GM19324 (cell line): ENCODE results near the gene ETHE1.
A peak's percentile ranks its signal among the peaks of the same experiment; 100 is the strongest.
"Not testable (repeated sequence)": the region's sequence is repeated elsewhere in the genome, so short reads cannot be mapped to it uniquely, and the experiment has no call there.

Source experiments
- ATAC-seq: cut with Tn5 transposase; IDR thresholded peaks from one replicate; pipeline ENCODE4 v1.9.1; 2021; ENCODE audit warnings: mild to moderate bottlenecking, moderate library complexity; ENCODE audit not compliant: unreplicated experiment, low FRiP score

ETHE1 gene

DNA sequence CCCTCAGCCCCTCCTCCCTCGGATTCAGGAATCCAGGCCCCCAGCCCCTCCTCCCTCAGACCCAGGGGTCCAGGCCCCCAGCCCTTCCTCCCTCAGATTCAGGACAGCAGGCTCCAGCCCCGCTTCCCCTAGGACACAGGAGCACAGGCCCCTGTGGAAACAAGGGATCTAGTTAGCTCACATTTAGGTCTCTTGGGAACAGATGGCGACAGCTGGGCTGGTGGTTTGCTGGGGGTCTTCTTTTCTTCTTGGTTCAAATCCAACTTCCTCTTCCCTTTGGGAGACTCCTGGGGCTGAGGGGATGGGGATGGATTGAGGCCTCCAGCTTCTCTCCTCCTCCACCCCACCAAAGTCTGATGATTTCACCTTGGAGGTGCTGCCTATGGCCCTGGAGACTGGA, 25.6 kb upstream of the ETHE1 start:
- no peak for ATAC-seq

DNA sequence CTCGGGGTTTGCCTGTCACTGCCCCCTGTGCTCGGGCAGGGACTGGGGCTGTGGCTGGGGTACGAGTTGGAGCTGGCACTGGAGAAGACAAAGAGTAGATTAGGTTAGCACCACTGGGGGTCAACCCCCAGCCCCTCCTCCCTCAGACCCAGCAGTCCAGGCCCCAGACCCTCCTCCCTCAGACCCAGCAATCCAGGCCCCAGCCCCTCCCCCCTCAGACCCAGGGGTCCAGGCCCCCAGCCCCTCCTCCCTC, 25.1 kb upstream of the ETHE1 start:
- ATAC-seq = no peak

DNA sequence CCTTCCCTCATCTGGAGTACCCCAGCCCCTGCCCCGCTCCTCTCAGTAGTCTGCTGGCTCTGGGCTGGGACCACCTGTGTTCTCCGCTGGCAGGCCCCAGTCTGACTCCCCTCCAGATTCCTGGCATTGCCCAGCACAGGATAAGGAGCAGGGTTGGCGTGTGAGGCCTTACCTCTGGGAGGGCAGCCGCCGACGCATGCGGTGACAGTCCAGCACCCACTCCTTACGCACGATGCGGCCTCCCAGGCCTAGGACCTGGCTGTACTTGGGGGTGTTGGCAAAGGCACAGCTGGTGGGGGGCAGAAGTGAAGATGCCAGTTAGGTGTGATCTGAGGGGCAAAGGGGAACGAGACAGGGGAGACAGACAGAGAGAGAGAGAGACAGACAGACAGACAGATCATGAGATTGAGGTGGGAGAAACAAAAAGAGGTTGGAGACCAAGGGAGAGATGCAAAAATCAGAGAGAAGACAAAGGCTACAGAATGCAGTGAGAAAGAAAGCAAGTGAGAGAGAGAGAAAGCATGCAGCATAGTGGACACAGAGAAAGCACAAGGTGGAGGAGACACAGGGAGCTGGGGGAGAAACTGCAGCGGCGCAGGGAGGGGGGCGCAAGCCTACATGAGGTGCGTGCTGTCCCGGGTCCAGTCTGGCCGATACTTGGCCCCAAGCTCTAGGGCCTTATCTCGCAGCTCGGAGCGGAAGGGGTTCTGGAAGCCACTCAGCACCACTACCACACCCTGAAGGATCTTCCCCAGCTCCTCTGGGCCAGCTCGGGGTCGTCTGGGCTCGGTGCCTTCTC, 24.6 kb upstream of the ETHE1 start:
- ATAC-seq = no peak

GRCh38 chr19:43548706-43549105, 21.7 kb upstream of the ETHE1 start:
- no peak for ATAC-seq

DNA sequence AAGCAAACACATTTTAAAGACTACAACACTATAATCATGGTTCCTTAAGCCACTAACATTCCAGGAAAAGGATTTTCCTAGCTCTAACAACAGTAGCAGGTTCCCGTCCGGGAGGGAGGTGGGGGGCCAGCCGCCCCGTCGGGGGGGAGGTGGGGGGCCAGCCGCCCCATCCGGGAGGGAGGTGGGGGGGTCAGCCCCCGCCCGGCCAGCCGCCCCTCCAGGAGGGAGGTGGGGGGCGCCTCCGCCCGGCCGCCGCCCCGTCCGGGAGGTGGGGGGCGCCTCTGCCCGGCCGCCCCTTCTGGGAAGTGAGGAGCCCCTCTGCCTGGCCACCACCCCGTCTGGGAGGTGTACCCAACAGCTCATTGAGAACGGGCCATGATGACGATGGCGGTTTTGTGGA, 20.9 kb upstream of the ETHE1 start:
- not testable (repeated sequence) for ATAC-seq

DNA sequence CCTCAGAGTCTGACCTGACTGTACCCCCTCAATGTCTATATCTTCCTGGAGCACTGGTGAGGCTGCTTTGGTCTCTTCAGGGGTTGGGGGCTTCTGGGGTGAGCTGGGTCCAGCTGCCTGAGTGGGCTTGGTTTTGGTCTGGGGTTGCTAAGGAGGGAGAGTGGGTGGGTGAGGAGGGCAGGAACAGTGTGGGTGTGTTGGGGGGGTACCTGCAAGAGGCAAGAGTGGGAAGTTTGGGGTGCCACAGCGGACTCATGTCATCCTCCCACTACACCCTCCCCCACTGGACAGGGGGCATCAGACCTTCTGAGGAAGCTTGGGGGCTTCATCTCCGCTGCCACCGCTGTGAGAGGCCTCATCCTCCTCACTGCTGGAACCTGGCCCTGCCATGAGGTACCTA, 19.6 kb upstream of the ETHE1 start:
- ATAC-seq = no peak

DNA sequence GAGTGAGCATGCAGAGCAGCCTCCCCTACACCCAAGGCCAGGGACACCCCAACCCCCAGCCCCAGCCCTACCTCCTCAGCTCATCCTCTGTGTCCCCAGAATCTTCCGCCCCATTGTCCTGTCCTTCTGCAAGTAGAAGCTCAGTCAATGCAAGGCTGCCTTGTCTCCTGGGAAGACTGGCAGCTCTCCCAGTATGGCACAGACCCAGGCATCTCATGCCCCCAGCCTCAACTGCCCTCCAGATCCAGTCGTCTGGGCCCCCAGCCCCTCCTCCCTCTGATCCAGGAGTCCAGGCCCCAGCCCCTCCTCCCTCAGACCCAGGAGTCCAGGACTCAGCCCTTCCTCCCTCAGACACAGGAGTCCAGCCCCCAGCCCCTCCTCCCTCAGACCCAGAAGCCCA, 19.0 kb upstream of the ETHE1 start:
- no peak for ATAC-seq

GRCh38 chr19:43545276-43545675, 18.3 kb upstream of the ETHE1 start:
- ATAC-seq = no peak

- no peak for ATAC-seq
Observed at GRCh38 chr19:43544077-43544476, 17.1 kb upstream of the ETHE1 start.

DNA sequence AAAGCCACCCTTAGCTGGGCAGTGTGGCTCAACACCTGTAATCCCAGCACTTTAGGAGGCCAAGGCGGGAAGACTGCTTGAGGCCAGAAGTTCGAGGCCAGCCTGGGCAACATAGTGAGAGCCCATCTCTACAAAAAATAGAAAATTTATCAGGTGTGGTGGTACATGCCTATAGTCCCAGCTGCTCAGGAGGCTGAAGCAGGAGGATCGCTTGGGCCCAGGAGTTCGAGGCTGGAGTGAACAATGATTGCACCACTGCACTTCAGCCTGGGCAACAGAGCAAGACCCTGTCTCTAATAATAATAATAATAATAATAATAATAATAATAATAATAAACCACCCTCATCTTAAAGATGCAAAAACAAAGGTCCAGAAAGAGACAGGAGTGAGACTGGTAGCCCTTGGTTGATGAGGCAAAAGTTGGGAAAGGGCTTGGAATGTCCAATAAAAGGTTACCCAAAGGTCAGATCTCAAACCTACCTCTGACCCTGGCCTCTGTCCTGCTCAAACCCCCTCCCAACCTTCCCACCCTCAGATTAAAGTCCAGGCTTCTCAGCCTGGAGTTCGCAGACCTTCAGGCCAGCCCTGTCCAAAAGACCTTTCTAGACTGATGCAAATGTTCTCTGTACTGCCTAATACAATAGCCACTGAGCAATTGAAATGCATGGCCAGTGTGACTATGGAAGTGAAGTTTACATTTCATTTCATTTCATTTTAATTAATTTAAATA, 15.1 kb upstream of the ETHE1 start:
- ATAC-seq = no peak

DNA sequence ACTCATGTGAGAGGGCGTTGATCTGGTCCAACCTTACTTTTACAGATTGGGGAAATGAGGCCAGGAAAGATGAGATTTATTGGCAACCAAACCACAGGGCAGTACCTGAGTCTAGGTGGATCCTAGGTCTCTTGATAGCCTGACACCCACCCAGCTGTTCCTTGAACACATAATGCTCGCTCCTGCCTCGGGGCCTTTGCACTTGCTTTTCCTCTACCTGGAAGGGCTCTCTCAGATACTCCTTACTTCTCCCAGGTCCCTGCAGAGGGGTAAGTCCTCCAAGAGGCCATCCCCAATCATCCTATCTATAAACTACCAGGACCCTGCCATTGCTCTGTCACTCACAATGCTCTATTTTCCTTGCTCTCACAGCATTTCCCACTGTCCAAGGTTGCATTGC, 13.4 kb upstream of the ETHE1 start:
- ATAC-seq = no peak

GRCh38 chr19:43538922-43539321, 11.9 kb upstream of the ETHE1 start:
- no peak for ATAC-seq

GRCh38 chr19:43534816-43535761, 8.1 kb upstream of the ETHE1 start:
- no peak for ATAC-seq

DNA sequence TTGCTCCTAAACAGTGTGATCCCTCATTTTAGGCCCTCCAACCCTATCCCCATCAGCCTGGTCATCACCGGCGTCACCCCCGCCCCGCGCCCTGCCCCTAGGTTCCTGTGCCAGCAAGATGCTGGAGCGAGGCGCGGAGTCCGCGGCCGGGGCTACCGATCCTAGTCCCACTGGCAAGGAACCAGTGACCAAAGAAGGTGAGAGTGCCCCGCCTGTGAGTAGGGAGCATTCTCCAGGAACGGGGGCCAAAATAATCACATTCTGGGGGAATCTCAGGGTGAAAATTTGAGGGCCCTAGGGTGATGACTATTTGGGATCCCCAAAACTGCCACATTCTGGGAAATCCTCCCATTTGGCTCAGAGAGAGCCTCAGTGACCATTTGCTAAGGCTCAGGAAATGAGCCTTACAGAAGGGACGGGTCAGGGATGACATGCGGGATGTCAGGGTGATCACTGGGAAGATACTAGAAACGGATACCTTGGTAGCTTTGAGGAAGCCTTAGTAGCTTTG, 7.4 kb upstream of the ETHE1 start:
- ATAC-seq = no peak

DNA sequence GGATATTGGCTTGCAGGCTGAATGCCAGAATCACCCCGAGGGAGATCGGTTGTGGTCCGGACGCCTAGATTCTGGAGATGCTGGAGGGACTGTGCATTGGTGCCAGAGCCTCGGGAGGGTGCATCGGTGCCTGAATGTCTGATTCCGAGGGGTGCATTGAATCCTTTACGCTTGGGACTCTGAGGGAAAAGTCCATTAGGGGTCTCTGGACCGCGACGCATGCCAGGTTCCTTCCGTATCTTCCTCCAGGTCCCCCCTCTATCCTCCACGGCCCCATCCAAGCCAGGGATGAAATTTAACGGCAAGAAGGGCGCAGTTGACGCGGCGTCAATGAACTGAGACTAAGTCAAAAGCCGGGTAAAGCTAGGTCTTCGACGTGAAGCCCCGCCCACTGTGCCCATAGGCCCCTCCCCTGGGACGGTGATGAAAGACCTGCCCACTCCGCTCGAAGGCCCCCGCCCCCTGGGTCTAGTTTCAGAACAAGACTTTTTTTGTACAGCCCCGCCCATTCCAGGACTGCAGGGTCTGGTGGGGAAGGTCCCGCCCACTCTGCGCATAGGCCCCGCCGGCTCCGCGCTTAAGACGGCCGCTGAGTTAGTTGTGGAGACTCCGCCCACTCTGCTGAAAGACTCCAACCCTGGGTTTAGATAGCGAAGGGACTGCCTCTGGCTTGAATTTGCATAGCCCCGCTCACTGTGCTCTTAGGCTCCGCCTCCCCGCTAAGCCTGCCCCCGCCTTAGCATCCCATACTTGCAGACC, 6.7 kb upstream of the ETHE1 start:
- peak; percentile 57 for ATAC-seq

- peak; percentile 80 for ATAC-seq
Observed at GRCh38 chr19:43532962-43533545, 6.1 kb upstream of the ETHE1 start, which contains the start of gene ZNF575. ZNF575 (plus strand) TSS chr19:43533188; CDS start chr19:43534423, 1,235 bp downstream.

GRCh38 chr19:43532571-43532961, 5.6 kb upstream of the ETHE1 start:
- no peak for ATAC-seq

DNA sequence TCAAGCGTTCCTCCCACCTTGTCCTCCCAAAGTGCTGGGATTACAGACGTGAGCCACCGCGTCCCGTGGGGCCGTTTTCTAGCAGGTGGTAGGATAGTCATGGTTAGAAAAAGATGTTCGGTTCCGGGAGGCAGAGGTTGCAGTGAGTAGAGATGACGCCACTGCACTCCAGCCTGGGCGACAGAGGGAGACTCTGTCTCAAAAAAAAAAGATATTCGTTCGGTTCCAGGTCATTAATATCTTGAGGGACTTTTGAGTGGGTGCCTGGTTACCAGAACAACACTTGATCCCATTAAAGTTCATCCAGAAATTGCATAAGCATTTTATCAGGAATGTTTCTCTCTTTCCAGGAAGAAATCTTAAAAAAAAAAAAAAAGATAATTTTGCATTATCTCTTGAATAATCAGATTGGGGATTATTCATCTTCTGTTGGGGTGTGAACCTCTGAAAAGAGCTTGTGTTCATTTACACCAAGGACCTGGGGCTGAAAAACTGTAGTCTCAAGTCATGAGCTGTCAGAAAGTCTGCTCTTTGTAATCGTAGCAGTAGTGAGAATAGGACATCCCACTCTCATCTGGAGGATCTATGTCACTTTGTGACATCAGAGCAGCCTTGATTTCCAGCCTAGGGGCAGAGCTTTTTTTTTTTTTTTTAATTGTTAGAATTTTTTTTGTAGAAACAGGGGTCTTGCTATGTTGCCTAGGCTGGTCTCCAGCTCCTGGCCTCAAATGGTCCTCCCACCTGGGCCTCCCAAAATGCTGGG, 1.0 kb upstream of the ETHE1 start:
- no peak for ATAC-seq
